Measurements from ENCODE around the gene SLAMF1. TPM values are rescaled to one million over a fixed set of nuclear protein-coding genes. Genes with fewer than 3 reads are reported as not detected.

Gene SLAMF1
- total RNA-seq, 1 donor from 2014 or later: not detected

GRCh38 chr1:160670701-160671100, 23.9 kb upstream of the SLAMF1 start:
- H3K4me3 Mint-ChIP-seq (ENCODE audit: unreplicated experiment): no peak overlapping the region
- no peaks in the 10 kb centered on the region for H3K36me3 Mint-ChIP-seq (ENCODE audit: unreplicated experiment)
- H3K27ac Mint-ChIP-seq (ENCODE audit: unreplicated experiment): no peak overlapping the region
- no peaks in the 10 kb centered on the region for H3K4me1 Mint-ChIP-seq (ENCODE audit: unreplicated experiment)
- DNase-seq (ENCODE audit: extremely low spot score, unreplicated experiment): no peak
- no peaks in the 10 kb centered on the region for H3K9me3 Mint-ChIP-seq (ENCODE audit: unreplicated experiment)
- H3K27me3 Mint-ChIP-seq (ENCODE audit: unreplicated experiment): peaks cover 3% of the 10 kb centered on the region
- no peak for TF ChIP-seq CTCF (IDR thresholded peaks at IDR 0.05)

- TF ChIP-seq CTCF (IDR thresholded peaks at IDR 0.05): no peak
- Mint-ChIP-seq H3K4me1 (ENCODE audit: unreplicated experiment) (no peaks in the 10 kb centered on the region), H3K9me3 (ENCODE audit: unreplicated experiment) (no peaks in the 10 kb centered on the region), H3K36me3 (ENCODE audit: unreplicated experiment) (no peaks in the 10 kb centered on the region), H3K4me3 (ENCODE audit: unreplicated experiment) (no peak overlapping the region), H3K27me3 (ENCODE audit: unreplicated experiment) (peaks cover 3% of the 10 kb centered on the region), H3K27ac (ENCODE audit: unreplicated experiment) (no peak overlapping the region)
- no peak for DNase-seq (ENCODE audit: extremely low spot score, unreplicated experiment)
Measured at GRCh38 chr1:160669802-160670201, 23.0 kb upstream of the SLAMF1 start.

GRCh38 chr1:160669276-160669675, 22.4 kb upstream of the SLAMF1 start:
- Mint-ChIP-seq H3K27me3 (ENCODE audit: unreplicated experiment) (peaks cover 3% of the 10 kb centered on the region), H3K4me3 (ENCODE audit: unreplicated experiment) (no peak overlapping the region), H3K36me3 (ENCODE audit: unreplicated experiment) (no peaks in the 10 kb centered on the region), H3K9me3 (ENCODE audit: unreplicated experiment) (no peaks in the 10 kb centered on the region), H3K27ac (ENCODE audit: unreplicated experiment) (no peak overlapping the region), H3K4me1 (ENCODE audit: unreplicated experiment) (no peaks in the 10 kb centered on the region)
- no peak for TF ChIP-seq CTCF (IDR thresholded peaks at IDR 0.05)
- no peak for DNase-seq (ENCODE audit: extremely low spot score, unreplicated experiment)

- Mint-ChIP-seq H3K36me3 (ENCODE audit: unreplicated experiment) (no peaks in the 10 kb centered on the region), H3K27me3 (ENCODE audit: unreplicated experiment) (peaks cover 6% of the 10 kb centered on the region), H3K4me1 (ENCODE audit: unreplicated experiment) (no peaks in the 10 kb centered on the region)
Measured at GRCh38 chr1:160667896-160668295, 21.1 kb upstream of the SLAMF1 start.

GRCh38 chr1:160666079-160666442, 19.2 kb upstream of the SLAMF1 start:
- no peak for DNase-seq (ENCODE audit: extremely low spot score, unreplicated experiment)
- no peak overlapping the region for H3K4me3 Mint-ChIP-seq (ENCODE audit: unreplicated experiment)

More at GRCh38 chr1:160667896-160668295, 21.1 kb upstream of the SLAMF1 start:
- no peak for TF ChIP-seq CTCF (IDR thresholded peaks at IDR 0.05)
- Mint-ChIP-seq H3K4me3 (ENCODE audit: unreplicated experiment) (no peak overlapping the region), H3K27ac (ENCODE audit: unreplicated experiment) (no peak overlapping the region), H3K9me3 (ENCODE audit: unreplicated experiment) (no peaks in the 10 kb centered on the region)
- DNase-seq (ENCODE audit: extremely low spot score, unreplicated experiment): no peak

More at GRCh38 chr1:160666079-160666442, 19.2 kb upstream of the SLAMF1 start:
- peaks cover 13% of the 10 kb centered on the region for H3K27me3 Mint-ChIP-seq (ENCODE audit: unreplicated experiment)
- H3K9me3 Mint-ChIP-seq (ENCODE audit: unreplicated experiment): no peaks in the 10 kb centered on the region
- H3K36me3 Mint-ChIP-seq (ENCODE audit: unreplicated experiment): no peaks in the 10 kb centered on the region
- no peak overlapping the region for H3K27ac Mint-ChIP-seq (ENCODE audit: unreplicated experiment)
- TF ChIP-seq CTCF (IDR thresholded peaks at IDR 0.05): no peak
- H3K4me1 Mint-ChIP-seq (ENCODE audit: unreplicated experiment): no peaks in the 10 kb centered on the region
